HG03558 (cell line): ENCODE data around the gene FAM124A.

Experiments
- ATAC-seq: cut with Tn5 transposase; IDR thresholded peaks from one replicate; pipeline ENCODE4 v1.9.1; 2021; ENCODE audit warnings: moderate number of reproducible peaks; ENCODE audit not compliant: unreplicated experiment; ENCODE audit errors: extremely low read depth

Gene FAM124A

GRCh38 chr13:51292000-51292565 lies 69.9 kb downstream of the FAM124A start:
- ATAC-seq = no peak

DNA sequence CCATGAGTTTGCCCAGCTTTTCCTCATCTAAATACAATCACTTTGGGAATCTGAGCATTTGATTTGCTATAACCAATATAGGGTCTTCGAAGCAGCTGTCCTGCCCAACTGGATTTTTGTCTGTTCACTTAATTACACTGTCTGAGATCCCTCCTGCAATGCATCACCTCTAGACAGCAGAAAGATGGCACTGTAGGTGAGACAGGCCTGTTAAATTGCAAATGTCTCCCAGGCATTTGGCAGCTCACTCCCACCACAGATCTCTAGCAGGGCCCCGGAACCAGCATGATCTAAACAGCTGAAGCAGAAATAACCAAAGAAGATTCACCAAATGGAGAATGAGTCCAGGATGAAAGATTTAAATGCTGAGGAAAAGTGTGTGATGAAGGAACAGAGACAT lies 75.4 kb downstream of the FAM124A start:
- ATAC-seq = no peak

DNA sequence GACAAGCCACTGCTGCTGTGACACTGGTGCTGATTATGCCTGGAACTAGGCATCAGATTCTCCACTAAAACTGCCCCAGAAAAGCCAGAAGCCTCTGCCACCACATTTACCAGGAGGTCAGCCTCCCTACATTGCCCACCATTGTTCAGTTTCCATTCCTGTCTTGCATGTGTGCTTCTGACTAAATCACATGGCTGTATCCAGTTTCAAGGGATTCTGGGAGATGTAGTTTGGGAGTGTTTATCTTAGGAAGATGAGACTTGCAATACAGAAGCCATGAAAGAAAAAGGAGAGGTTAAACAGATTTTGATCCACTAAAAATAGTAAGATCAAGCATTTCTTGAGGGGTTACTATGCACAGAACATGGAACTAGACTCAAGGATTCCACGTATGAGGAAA lies 76.6 kb downstream of the FAM124A start:
- ATAC-seq = no peak

DNA sequence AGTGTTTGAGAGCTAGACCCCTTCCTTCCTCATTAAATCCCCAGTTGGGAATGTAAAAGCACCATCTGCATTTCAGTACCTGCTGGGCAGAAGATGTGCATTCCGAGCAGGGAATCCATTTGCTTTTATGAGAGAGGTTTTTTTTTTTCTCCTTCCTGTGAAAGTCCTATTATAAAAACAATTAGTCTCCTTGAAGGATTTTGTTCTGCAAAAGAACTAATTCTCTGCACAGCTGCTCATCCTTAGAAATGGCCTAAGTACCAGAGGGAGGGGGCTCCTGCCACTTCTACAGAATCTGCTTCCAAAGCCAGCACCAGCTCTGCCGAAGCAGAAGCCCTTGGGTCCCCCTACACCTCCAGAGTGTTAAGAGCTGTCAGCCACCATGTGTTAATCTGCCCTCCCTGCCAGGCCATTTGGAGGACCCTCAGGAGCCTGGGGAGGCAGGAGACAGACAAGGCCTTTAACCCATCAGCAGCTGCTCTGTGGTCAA lies 80.9 kb downstream of the FAM124A start:
- no peak for ATAC-seq

- ATAC-seq = no peak
These were observed 81.7 kb downstream of the FAM124A start for GRCh38 chr13:51303882-51304281.

DNA sequence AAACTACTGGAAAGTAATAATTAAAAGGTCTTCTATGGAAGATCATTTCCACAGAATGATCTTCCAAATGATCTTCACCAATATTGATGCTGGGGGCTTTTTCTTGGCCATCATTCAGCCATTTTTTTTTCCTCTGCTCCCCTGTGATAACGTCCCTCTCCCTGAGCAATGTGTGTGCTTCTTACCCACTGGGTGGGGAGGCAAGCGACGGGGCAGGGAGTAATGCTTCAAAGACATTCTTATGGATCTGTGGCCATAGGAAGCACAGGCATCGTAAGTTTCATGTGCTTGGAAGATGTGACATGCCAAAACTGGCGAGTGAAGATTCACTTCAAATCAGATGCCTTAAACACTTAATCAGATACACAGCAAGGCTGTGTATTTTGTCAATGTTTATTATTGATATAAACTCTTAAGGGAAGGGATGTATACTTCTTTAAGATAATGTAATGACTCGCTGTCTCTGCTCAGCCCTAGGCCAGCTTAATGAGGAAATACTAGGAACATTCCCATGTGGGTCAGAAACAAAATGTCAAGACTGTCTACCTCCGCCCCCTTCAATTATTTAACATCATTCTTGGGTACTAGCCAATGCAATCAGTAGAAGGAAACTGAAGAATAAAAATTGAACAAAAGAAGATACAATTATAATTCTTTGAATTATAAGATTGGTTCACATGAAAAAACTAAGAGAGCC lies 83.2 kb downstream of the FAM124A start:
- ATAC-seq = no peak

- ATAC-seq = no peak
These were observed 86.6 kb downstream of the FAM124A start for GRCh38 chr13:51308781-51309180.

DNA sequence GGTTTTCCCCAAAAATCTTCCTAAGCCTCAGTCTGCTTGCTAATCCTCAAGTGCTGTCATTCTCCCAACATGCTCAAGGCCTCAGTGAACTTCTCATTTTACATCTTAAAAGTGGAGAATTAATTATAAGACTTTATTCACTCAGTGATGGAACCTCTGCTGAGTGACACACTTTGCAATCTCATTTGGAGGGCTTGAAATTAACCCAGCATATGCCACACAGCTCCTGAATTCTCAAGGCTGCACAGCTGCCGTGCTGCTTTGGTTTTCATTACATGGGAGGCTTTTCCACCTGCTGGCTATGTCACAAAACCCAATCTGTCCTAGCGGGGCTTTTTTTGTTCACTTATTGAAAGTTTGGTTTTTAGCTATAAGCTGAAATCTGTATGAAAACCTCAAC lies 89.0 kb downstream of the FAM124A start:
- no peak for ATAC-seq

- no peak for ATAC-seq
These were observed 89.8 kb downstream of the FAM124A start for GRCh38 chr13:51311957-51312520.

DNA sequence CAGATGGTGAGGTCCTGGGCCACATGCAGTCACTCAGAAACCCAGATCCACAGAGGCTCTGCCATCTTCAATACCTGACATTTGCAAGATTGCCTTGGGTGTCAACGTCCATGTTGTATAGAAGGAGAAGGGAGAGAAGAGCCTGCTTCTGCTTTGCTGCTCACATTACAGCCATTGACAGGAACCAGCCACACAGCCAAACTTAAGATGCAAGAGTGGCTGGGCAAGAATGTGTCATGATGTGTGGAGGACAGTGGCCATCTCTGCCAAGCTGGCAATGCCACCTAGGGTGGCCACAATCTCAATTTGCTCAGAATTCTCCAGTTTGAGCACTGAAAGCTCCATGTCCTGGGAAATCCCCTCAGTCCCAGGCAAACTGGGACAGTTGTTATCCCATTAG lies 91.4 kb downstream of the FAM124A start:
- no peak for ATAC-seq

DNA sequence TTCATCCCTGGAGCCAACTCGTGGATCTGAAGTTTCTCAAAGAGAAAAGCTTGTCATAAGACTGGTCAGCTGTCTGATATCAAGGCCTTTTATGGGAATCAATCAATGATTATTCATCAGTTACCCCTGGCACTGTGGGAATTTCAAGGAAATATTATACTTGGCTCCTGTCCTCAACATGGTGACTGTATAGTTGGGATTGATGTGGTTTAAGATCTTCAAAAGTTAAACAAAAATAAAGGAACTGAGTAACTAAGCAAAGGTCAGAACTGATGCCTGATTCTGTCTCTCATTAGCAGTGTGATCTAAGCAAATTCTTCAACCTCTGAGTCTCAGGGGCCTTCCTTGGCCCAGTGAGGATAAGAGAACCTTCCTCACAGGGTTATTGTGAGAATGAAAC lies 95.1 kb downstream of the FAM124A start:
- ATAC-seq = no peak

DNA sequence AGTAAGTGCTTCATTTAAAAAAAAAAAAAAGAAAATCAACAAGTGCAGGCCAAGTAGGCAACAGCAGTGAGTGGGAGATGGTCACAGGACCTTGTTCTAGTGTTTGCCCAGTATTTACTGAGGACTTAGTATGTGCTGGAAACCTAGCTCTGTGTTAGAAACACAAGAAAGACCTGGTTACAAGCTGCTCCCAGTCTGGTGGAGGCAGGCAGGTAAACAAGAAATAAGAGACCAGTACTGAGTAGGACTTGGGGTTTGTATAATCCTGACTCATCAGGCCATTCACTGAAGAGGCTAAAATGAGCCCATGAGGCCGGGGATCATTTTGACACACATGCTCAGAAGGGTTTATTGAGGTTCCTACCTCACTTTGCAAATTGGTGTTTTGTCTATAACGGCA lies 95.8 kb downstream of the FAM124A start:
- ATAC-seq = no peak

- ATAC-seq = no peak
These were observed 96.7 kb downstream of the FAM124A start for GRCh38 chr13:51318876-51319275.

DNA sequence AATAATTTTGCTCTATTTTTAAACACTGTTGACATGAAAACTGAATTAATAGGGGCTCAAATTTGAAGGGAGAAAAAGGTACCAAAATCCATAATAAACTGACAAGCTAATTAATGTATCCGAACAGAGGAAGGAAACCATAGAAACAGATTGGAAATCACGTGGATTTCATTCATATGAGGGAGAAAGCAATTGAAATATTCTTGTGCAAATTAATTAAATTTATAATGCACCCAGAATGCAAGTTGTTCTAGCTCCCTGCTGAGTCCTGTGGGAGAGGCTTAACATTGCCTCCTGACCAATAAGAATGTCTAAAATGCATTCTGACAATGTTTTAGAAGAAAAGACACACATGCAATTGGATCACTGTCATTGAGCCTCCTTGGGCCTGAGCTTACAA lies 99.6 kb downstream of the FAM124A start:
- ATAC-seq = no peak

DNA sequence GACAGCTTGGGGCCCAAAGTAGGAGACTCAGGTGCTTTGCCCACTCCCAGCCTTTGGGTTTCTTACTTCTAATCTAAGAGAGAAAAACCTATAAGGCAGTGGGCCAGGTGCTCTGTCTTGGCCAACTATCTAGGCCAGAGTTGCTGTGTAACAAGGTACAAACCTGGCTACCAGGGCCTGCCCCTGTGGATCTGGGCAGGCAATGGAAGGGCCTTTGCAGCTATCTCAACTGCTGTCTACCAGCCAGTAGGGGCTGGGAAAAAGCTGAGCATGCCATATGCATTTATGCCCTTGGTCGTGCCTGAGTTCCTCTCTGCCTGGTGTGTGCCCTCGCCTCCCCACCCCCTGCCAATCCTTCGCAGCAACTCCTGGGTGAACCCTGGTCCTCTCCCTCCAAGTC lies 100.6 kb downstream of the FAM124A start:
- ATAC-seq = no peak

DNA sequence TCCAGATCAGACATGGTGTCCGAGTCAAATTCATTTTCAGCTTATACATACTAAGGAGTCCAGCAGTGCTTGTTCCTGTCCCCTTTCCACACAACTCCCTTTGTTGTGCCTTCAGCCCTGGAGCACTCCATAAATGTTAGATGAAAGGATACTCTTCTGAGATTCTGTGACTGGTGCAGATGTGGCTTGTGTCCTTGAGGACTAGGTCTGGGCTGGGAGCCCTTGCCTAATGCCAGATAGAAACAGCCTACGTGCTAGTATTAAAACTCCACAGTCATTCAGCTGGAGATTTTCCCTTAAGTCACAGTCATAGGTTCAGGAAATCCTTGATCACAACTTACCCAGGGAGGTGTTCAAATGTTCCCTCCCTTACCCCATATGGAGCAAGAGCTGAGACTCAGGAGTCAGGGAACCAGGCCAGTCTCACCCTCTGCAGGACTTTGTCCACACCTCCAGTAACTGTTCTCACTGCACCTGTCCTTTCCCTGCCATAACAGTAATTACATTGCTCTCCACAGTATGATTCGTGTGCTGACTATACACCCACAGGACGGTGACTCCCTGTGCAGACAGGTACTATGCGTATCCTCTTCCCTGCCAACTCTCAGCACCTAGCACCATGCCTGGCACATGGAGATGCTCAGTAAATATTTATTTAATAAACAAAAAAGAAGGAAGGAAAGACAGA lies 101.8 kb downstream of the FAM124A start:
- ATAC-seq = no peak

DNA sequence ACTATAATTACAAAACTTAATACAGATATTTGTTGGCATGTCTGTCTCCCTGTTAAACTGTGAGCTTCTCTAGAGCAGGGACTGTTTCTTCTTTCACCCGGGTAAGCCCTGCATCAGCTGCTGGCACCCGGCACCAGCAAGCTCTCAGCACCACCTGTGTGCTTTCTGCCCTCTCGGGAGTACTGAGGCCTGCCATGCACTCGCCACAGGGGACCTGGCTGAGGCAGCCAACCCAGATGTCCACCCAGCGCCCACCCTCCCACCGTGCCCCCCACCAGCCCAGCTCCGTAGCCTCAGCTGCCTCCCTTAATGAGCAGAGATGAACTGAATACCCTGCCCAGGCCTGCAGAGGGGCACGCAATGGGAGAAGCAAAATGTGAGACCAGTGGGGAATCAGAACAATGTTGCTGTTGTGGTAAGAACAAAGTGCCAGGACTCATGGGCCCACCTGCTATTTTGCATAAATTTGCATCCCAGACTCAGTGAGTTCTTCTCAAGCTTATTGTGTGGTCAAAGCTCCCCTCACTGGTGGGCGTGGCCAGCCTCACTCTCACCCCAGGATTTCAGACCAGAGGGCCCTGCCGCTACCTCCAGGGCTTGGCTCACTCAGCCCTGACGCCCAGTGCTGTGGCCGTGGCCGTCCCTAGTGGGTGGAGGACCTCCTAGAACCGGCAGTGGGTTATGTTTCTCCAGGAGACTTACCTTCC lies 102.7 kb downstream of the FAM124A start:
- ATAC-seq = no peak

GRCh38 chr13:51325837-51326236 lies 103.6 kb downstream of the FAM124A start:
- no peak for ATAC-seq

DNA sequence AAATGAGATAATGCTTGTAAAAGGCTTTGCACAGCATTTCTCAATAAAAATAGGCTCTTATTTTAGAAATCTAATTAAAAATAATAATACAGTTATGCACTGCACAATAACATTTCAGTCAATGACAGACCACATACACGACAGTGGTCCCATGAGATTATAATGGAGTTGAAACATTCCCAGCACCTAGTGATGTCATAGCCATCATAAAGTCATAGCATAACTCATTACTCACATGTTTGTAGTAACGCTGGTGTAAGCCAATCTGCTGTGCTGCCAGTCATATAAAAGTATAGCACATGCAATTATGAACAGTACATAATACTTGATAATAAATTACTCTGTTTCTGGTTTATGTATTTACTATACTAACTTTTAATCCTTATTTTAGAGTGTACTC lies 104.6 kb downstream of the FAM124A start:
- ATAC-seq = no peak

- ATAC-seq = no peak
These were observed 105.8 kb downstream of the FAM124A start for GRCh38 chr13:51327961-51328360.

DNA sequence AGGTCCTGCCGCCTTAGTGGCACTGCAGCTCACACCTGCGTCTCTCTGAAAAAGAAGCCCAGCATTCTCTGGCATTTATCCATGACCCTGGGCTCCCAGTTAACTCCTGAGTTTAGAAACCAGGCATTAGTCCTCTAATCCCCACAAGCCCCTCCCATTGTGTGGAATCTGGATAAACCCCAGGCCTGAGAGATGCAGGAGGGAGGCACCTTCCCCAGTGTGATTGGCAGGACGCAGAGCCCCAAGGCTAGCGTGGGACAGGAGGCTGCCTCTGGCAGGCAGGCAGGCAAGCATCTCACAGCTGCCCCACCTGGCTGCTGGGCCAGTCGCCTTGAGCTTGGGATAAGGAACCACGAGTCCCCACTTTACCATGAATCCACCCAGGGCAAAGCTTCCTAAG lies 106.3 kb downstream of the FAM124A start:
- no peak for ATAC-seq
